Measurements from ENCODE around the gene TMEM63B.

The TMEM63B gene

GRCh38 chr6:44154067-44154466, 26.7 kb downstream of the TMEM63B start:
- Histone ChIP-seq H3K36me3 (ENCODE audit: insufficient read depth, low read length) (no peaks in the 10 kb centered on the region; the same call in none of the 2 replicates), H3K9me3 (ENCODE audit: control insufficient read depth, insufficient read depth, low read length) (no peaks in the 10 kb centered on the region), H3K4me1 (ENCODE audit: insufficient read depth, low read length) (peaks cover 11% of the 10 kb centered on the region; the same call in 1 of the 2 replicates), H3K9ac (ENCODE audit: low read depth, low read length) (no peak overlapping the region)

- H3K4me1 ChIP-seq (ENCODE audit: insufficient read depth, low read length) = peaks cover 11% of the 10 kb centered on the region; the same call in 1 of the 2 replicates
- H3K9me3 ChIP-seq (ENCODE audit: control insufficient read depth, insufficient read depth, low read length) = no peaks in the 10 kb centered on the region
- no peak overlapping the region for H3K9ac ChIP-seq (ENCODE audit: low read depth, low read length)
- no peaks in the 10 kb centered on the region for H3K36me3 ChIP-seq (ENCODE audit: insufficient read depth, low read length)
Observed at GRCh38 chr6:44156494-44157151, 29.3 kb downstream of the TMEM63B start.

- H3K36me3 ChIP-seq (ENCODE audit: insufficient read depth, low read length) = no peaks in the 10 kb centered on the region
- no peaks in the 10 kb centered on the region for H3K9me3 ChIP-seq (ENCODE audit: control insufficient read depth, insufficient read depth, low read length)
- H3K9ac ChIP-seq (ENCODE audit: low read depth, low read length) = no peak overlapping the region
- H3K4me1 ChIP-seq (ENCODE audit: insufficient read depth, low read length) = peaks cover 11% of the 10 kb centered on the region; the same call in 1 of the 2 replicates
Observed at GRCh38 chr6:44157152-44157521, 29.8 kb downstream of the TMEM63B start.

GRCh38 chr6:44158770-44159228, 31.4 kb downstream of the TMEM63B start, which contains the start of gene CAPN11:
Gene CAPN11, plus strand, starts transcription at chr6:44158820. Its CDS starts 29 bp downstream, at chr6:44158849.
- H3K9ac ChIP-seq (ENCODE audit: low read depth, low read length) = no peak within 1 kb of the TSS
- H3K4me1 ChIP-seq (ENCODE audit: insufficient read depth, low read length) = peaks cover 11% of the 10 kb centered on the region; the same call in 1 of the 2 replicates
- no peaks in the 10 kb centered on the region for H3K9me3 ChIP-seq (ENCODE audit: control insufficient read depth, insufficient read depth, low read length)
- H3K36me3 ChIP-seq (ENCODE audit: insufficient read depth, low read length) = no peaks in the 10 kb centered on the region

GRCh38 chr6:44161997-44162338, 34.6 kb downstream of the TMEM63B start:
- Histone ChIP-seq H3K9me3 (ENCODE audit: control insufficient read depth, insufficient read depth, low read length) (no peaks in the 10 kb centered on the region), H3K9ac (ENCODE audit: low read depth, low read length) (no peak overlapping the region), H3K4me1 (ENCODE audit: insufficient read depth, low read length) (peaks cover 16% of the 10 kb centered on the region), H3K36me3 (ENCODE audit: insufficient read depth, low read length) (no peaks in the 10 kb centered on the region)

GRCh38 chr6:44162876-44163625, 35.7 kb downstream of the TMEM63B start:
- Histone ChIP-seq H3K36me3 (ENCODE audit: insufficient read depth, low read length) (no peaks in the 10 kb centered on the region), H3K9me3 (ENCODE audit: control insufficient read depth, insufficient read depth, low read length) (no peaks in the 10 kb centered on the region), H3K4me1 (ENCODE audit: insufficient read depth, low read length) (peaks cover 14% of the 10 kb centered on the region), H3K9ac (ENCODE audit: low read depth, low read length) (no peak overlapping the region)

GRCh38 chr6:44166116-44166515, 38.8 kb downstream of the TMEM63B start:
- H3K9me3 ChIP-seq (ENCODE audit: control insufficient read depth, insufficient read depth, low read length) = no peaks in the 10 kb centered on the region
- H3K9ac ChIP-seq (ENCODE audit: low read depth, low read length) = no peak overlapping the region
- H3K36me3 ChIP-seq (ENCODE audit: insufficient read depth, low read length) = no peaks in the 10 kb centered on the region
- peaks cover 14% of the 10 kb centered on the region for H3K4me1 ChIP-seq (ENCODE audit: insufficient read depth, low read length)

GRCh38 chr6:44166591-44167184, 39.3 kb downstream of the TMEM63B start:
- Histone ChIP-seq H3K4me1 (ENCODE audit: insufficient read depth, low read length) (peaks cover 14% of the 10 kb centered on the region), H3K9ac (ENCODE audit: low read depth, low read length) (no peak overlapping the region), H3K9me3 (ENCODE audit: control insufficient read depth, insufficient read depth, low read length) (no peaks in the 10 kb centered on the region), H3K36me3 (ENCODE audit: insufficient read depth, low read length) (no peaks in the 10 kb centered on the region)

GRCh38 chr6:44167567-44167966, 40.2 kb downstream of the TMEM63B start:
- Histone ChIP-seq H3K9me3 (ENCODE audit: control insufficient read depth, insufficient read depth, low read length) (no peaks in the 10 kb centered on the region), H3K4me1 (ENCODE audit: insufficient read depth, low read length) (peaks cover 14% of the 10 kb centered on the region), H3K36me3 (ENCODE audit: insufficient read depth, low read length) (no peaks in the 10 kb centered on the region), H3K9ac (ENCODE audit: low read depth, low read length) (no peak overlapping the region)

- peaks cover 18% of the 10 kb centered on the region for H3K4me1 ChIP-seq (ENCODE audit: insufficient read depth, low read length)
- no peak overlapping the region for H3K9ac ChIP-seq (ENCODE audit: low read depth, low read length)
- no peaks in the 10 kb centered on the region for H3K36me3 ChIP-seq (ENCODE audit: insufficient read depth, low read length)
- H3K9me3 ChIP-seq (ENCODE audit: control insufficient read depth, insufficient read depth, low read length) = no peaks in the 10 kb centered on the region
Observed at GRCh38 chr6:44169154-44169553, 41.8 kb downstream of the TMEM63B start.

GRCh38 chr6:44169886-44170570, 42.7 kb downstream of the TMEM63B start:
- Histone ChIP-seq H3K9ac (ENCODE audit: low read depth, low read length) (no peak overlapping the region), H3K36me3 (ENCODE audit: insufficient read depth, low read length) (no peaks in the 10 kb centered on the region), H3K4me1 (ENCODE audit: insufficient read depth, low read length) (peaks cover 14% of the 10 kb centered on the region), H3K9me3 (ENCODE audit: control insufficient read depth, insufficient read depth, low read length) (no peaks in the 10 kb centered on the region)

GRCh38 chr6:44171899-44172546, 44.7 kb downstream of the TMEM63B start:
- peaks cover 15% of the 10 kb centered on the region; the same call in 1 of the 2 replicates for H3K4me1 ChIP-seq (ENCODE audit: insufficient read depth, low read length)
- no peaks in the 10 kb centered on the region for H3K9me3 ChIP-seq (ENCODE audit: control insufficient read depth, insufficient read depth, low read length)

GRCh38 chr6:44172731-44173500, 45.6 kb downstream of the TMEM63B start:
- no peak overlapping the region for H3K9ac ChIP-seq (ENCODE audit: low read depth, low read length)
- H3K4me1 ChIP-seq (ENCODE audit: insufficient read depth, low read length) = peaks cover 16% of the 10 kb centered on the region; the same call in 1 of the 2 replicates

More at GRCh38 chr6:44171899-44172546, 44.7 kb downstream of the TMEM63B start:
- Histone ChIP-seq H3K36me3 (ENCODE audit: insufficient read depth, low read length) (no peaks in the 10 kb centered on the region), H3K9ac (ENCODE audit: low read depth, low read length) (no peak overlapping the region; the same call in 1 of the 2 replicates)

More at GRCh38 chr6:44172731-44173500, 45.6 kb downstream of the TMEM63B start:
- H3K9me3 ChIP-seq (ENCODE audit: control insufficient read depth, insufficient read depth, low read length) = no peaks in the 10 kb centered on the region
- H3K36me3 ChIP-seq (ENCODE audit: insufficient read depth, low read length) = no peaks in the 10 kb centered on the region
